NCI-H345 treated with DMSO at 0.1 percent for 48 hours (cell line): ENCODE data around the gene AGBL4.
"Not testable (repeated sequence)": the region's sequence is repeated elsewhere in the genome, so short reads cannot be mapped to it uniquely, and the experiment has no call there.

ENCODE experiments used
- DNase-seq: peaks from one replicate; lab custom pipeline; 2025; ENCODE audit not compliant: unreplicated experiment; lab: John Stamatoyannopoulos, UW

The AGBL4 gene

GRCh38 chr1:49319426-49319963, 704.3 kb downstream of the AGBL4 start:
- no peak for DNase-seq

GRCh38 chr1:49318218-49318617, 705.5 kb downstream of the AGBL4 start:
- DNase-seq = no peak

DNA sequence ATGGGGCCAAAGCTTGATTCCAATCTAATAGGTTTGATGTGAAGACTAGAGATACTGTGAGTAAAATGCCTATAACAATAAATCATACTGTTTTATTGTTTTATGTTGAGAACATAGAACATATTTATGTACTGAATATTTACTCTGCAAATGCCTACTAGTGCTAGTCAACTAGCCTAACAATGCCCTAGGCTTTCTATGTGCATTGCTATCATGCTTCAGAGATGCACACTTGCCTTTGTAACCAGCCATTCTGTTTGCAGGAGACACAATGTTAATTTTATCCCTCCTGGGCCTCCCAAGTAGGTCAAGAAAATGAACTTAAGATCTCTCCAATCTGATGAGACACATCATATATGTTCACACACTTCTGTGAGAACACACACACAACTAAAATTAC, 716.3 kb downstream of the AGBL4 start:
- no peak for DNase-seq

DNA sequence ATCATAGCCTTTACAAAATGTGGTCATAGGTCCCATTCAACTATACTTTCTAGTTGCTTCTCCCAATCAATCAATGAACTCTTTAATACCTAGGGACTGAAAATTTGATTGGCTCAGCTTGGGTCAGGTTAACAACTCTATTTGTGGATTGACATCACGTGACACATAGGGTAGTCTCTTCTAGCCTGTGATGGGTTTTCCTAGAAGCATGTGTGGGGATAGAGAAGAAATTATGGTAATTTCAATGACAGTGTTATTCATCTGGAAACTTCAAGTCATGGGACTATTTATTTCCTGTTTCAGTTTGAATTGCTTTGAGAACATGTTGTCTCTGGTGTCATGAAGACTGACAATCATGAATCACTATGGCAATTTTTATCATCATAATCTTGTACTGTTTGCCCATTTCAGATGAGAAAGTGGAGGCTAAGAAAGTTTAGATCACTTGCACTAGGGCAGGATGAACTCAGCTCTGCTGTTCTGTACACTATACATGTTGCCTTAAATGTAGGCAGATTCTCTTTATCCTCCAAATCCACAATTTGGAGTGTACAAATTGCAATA, 717.2 kb downstream of the AGBL4 start:
- DNase-seq = no peak

GRCh38 chr1:49302400-49302799, 721.4 kb downstream of the AGBL4 start:
- not testable (repeated sequence) for DNase-seq

- DNase-seq = no peak
Measured at GRCh38 chr1:49298304-49298703, 725.5 kb downstream of the AGBL4 start.

DNA sequence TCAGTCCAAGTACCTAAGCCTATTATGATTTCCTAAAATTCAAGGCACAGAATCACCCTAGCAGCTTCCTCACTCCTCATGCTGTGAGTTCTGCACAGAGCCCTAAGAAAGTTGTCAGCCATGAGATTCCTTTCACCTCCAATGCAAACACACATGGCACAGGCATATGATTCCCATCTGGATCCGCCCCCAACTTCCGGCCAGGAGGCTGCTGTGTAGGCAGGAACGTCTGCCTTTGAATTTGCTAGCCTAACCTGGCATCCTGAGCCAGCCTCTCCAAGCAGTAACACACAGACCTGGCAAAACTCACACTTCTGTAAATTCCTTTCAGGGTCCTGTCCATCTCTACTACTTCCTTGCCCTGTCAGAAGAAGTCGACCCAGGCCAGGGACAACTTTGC, 726.0 kb downstream of the AGBL4 start:
- DNase-seq = no peak

DNA sequence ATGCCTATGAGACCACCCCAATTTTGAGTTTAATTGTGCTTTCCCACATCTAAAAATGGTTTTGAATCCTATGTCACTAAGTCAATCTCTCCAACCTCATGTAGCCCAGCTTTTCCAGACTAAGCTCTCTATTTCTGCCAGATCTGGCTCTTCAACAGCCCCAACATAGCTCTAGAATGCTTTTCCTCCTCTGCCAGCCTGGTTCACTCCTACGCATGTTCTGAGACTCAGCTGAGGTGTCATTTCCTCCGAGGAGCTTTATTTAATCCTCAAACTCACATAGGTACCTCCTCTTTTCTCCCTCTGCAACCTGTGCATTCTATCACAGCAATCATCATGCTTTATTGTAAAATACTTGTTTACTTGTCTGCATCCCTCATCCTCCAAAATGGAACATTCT, 729.2 kb downstream of the AGBL4 start:
- no peak for DNase-seq

DNA sequence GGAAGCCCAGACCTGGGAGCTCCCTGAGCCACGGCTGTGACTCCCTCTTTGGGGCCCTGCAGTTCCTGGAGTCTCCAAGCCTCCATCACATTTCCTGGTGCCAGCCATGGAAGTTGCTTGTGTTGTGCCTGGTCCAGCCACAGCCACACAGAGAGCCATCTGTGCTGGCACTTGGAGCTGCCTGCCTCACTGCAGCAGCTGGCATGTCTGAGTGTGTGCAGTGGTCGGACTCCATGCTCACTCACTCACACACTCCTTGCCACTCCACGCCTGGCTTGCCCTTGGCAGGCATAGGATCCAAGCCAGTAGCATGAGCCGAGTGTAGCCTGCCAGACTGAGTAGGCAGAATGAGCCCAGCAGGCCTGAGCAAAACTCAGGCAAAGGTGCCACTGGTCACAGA, 730.7 kb downstream of the AGBL4 start:
- DNase-seq = no peak

DNA sequence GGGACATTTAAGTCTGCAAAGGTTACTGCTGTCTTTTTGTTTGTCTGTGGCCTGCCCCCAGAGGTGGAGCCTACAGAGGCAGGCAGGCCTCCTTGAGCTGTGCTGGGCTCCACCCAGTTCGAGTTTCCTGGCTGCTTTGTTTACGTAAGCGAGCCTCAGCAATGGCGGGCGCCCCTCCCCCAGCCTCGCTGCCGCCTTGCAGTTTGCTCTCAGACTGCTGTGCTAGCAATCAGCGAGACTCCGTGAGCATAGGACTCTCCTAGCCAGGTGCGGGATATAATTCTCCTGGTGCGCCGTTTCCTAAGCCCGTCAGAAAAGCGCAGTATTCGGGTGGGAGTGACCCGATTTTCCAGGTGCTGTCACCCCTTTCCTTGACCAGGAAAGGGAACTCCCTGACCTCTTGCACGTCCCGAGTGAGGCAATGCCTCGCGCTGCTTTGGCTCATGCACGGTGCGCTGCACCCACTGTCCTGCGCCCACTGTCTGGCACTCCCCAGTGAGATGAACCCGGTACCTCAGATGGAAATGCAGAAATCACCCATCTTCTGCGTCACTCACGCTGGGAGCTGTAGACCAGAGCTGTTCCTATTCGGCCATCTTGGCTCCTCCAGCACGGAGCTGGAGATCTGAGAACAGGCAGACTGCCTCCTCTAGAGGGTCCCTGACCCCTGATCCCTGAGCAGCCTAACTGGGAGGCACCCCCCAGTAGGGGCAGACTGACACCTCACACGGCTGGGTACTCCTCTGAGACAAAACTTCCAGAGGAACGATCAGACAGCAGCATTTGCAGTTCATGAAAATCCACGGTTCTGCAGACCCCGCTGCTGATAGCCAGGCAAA, 766.3 kb downstream of the AGBL4 start:
- DNase-seq = not testable (repeated sequence)

GRCh38 chr1:49252917-49253316, 770.8 kb downstream of the AGBL4 start:
- no peak for DNase-seq

DNA sequence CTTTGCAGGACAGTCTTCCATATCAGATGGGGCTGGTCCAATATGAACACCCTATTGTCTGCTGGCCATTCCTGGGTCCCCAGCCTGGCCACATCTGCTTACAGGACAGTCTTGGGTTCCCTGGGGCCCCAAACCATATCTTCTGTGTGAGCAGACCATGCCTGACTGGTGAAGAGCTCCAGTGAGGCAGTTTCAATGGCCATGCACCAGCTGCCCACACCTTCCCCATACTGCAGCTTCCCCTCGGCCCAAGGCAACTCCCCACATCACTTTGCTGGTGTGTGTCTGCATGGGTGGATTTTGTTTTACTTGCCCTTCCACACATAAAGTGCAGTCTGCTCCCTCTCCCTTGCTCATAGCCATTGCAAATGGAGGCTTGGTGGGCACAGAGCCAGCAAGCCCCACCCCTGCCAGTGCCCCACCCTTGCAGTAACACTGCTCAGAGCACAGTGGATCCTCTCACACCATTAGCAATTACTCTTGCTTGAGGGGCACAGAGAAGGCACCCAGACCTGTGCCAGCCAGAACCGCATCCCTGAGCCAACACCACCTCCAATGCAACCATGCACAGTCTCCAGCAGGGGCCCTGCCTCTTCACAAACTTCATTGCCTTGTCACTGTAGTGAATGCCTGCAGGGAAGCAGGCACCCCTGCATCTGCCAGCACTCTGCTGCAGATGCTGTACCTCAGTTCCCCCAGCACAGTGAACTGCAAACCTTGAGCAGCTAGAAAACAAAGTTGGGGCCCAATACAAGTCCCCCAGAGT, 772.6 kb downstream of the AGBL4 start:
- DNase-seq = no peak

DNA sequence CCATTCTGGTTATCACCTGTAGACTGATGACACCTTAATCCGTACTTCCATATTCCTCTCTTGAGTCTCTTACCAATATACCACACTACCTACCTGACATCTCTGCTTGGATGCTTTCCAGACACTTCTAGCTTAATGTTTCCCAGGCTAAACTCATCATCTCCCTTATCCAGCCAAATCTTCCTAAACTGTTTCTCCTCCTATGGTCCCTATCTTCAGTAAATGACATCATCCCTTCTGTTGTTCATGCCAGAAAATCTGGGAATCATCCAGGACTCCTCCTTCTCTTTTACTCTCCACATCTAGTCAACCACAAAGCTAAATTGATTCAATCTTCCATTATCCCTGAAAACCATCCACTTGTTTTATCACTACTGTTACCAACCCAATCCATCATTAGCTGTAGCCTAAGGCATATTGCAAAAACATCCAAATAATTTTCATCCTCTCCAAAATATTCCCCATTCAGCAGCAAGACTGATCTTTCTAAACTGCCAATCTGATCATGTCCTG, 783.0 kb downstream of the AGBL4 start:
- DNase-seq = no peak

GRCh38 chr1:49234988-49235387, 788.8 kb downstream of the AGBL4 start:
- no peak for DNase-seq

DNA sequence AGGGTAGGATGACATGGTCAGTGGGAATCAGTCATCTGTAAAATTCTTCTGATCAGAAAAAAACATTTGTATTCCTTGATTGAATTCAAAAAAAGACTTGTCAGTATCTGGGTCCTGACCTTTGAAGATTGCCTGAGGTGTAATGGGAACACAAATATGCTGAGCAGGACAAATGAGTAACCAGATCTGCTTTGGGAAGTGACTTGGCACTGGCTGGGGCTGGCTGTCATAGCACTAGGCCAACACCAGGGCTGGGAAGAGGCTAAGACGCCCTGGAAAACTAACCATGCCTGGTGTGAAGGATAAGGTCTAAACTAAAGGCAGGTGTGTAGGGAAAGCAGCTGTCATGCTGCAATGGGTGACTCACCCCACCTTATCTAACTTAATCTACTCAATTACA, 794.2 kb downstream of the AGBL4 start:
- DNase-seq = no peak

DNA sequence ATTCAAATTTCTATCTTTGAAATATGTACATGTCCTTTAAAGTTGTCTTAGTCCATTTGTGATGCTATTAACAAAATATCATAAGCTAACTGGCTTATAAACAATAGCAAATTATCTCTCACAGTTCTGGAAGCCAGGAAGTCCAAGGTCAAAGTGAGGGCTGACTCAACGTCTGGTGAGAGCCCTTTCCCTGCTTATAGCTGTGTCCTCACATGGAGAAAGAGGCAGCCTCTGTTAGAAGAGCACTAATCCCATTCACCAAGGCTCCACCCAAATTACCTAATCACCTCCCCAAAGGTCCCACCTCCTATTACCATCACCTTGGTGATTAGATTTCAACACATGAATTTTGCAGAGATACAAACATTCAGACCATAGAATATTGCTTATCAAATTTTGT, 797.0 kb downstream of the AGBL4 start:
- DNase-seq = no peak

GRCh38 chr1:49225464-49225863, 798.3 kb downstream of the AGBL4 start:
- DNase-seq = no peak

- DNase-seq = no peak
Measured at GRCh38 chr1:49213301-49213700, 810.5 kb downstream of the AGBL4 start.

DNA sequence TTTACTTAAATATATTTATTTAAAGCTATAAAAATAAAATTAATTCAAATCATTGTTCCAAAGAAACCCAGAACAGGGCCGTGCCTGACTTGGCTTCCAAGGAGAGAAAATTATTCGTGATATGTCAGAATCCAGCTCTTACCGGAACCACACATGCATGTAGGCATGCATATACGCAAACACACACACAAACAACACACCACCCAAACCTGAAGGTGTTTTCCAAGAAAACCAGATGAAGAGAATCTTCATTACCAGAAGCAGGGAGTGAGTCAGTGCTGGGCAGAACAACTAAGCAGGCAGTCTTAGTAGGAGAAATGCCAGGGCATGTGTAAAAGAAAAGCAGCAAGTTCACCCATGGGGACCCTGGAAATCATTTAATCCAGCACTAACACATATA, 815.0 kb downstream of the AGBL4 start:
- DNase-seq = no peak

DNA sequence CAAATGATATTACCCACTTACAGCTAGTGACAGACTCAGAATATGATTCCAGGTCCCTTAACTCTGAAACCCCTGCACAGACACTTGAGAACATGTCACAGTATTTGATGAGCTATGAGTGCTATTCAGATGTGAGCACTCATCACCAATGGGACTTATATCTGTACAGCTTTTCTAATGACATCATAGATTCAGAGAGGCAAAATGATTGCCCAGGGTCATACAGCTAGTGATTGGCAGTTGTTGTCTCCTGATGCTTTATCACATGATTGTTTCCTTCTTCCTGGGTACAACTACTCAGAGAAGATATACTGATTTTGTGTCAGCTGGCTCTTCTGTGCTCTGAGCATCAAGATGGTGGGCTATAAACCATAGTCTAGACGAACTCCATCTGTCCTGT, 819.0 kb downstream of the AGBL4 start:
- no peak for DNase-seq

DNA sequence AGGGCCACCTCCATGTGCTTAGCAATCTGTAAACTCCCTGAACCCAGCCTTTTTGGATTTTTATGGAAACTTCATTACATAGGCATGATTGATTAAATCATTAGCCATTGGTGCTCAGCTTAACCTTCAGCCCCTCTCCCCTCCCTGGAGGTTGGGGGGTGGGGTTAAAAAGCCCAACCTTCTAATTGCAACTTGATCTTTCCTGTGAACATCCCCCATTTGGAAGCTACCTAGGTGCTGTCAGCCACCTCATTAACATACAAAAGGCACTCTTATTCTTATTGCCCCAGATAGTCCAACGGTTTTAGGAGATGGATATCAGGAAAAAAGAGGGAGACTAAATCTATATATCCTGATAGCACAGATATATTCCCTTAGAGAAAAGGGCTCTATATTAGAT, 823.0 kb downstream of the AGBL4 start:
- no peak for DNase-seq

DNA sequence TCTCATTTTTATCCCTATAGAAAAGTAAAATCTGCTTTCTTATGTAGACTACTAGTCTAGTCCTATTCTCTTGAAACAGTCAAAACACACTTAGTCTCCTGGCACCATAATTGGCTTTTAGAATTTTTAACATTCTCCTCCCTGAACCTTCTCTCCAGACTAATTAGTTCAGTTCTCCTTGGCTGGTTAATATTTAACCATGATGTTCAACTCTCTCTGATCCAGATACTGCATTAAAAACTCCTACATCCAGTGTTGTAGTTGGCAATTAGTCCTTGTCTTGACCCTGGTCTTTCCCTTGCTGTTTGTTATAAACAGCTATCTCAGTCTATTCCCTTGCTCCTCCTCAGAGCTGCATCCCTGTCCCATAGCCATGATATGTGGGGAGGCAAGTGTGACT, 824.2 kb downstream of the AGBL4 start:
- DNase-seq = no peak
